Lung (tissue), 12 donors: Measurements from ENCODE around the gene EPHB6. TPM values are rescaled to one million over a fixed set of nuclear protein-coding genes. Genes with fewer than 3 reads are reported as not detected.

Experiments
- ATAC-seq: fragments of 200-7000 bp; cut with Tn5 transposase; one replicate; pipeline ENCODE4 v1.9.1; 2020; ENCODE audit warnings: moderate number of reproducible peaks; ENCODE audit not compliant: insufficient read depth, low FRiP score
- DNase-seq, 3 donors: peaks; one replicate each; pipeline ENCODE4 v3.0.0-alpha.2; 2013 to 2017
- H3K27ac ChIP-seq, 2 donors: one replicate each; pipeline ENCODE4 v1.5.1; 2013; ENCODE audit warnings: mild to moderate bottlenecking in 2 of 2, moderate library complexity in 2 of 2, control low read depth in 1 of 2, inconsistent platforms in 1 of 2, low read depth in 1 of 2, low read length in 1 of 2
- H3K27me3 ChIP-seq, 3 donors: one replicate each; pipeline ENCODE4 v1.5.1; 2013; ENCODE audit warnings: low read length in 2 of 3; ENCODE audit not compliant: control insufficient read depth in 3 of 3, insufficient read depth in 3 of 3
- H3K36me3 ChIP-seq, 4 donors: one replicate each; pipeline ENCODE4 v1.5.1; 2013; ENCODE audit warnings: low read length in 4 of 4, mild to moderate bottlenecking in 1 of 4, moderate library complexity in 1 of 4; ENCODE audit not compliant: control insufficient read depth in 4 of 4, insufficient read depth in 4 of 4
- H3K4me1 ChIP-seq, 5 donors: one replicate each; pipeline ENCODE4 v1.5.1; 2013; ENCODE audit warnings: low read length in 5 of 5, mild to moderate bottlenecking in 2 of 5, moderate library complexity in 1 of 5; ENCODE audit not compliant: control insufficient read depth in 5 of 5, insufficient read depth in 5 of 5
- H3K4me3 ChIP-seq: one replicate; pipeline ENCODE4 v1.5.1; 2013; ENCODE audit warnings: mild to moderate bottlenecking, control low read depth, moderate library complexity
- H3K9ac ChIP-seq, 2 donors: one replicate each; pipeline ENCODE4 v1.5.1; 2013; ENCODE audit warnings: low read length in 2 of 2, control low read depth in 1 of 2; ENCODE audit not compliant: insufficient read depth in 1 of 2
- H3K9me3 ChIP-seq, 4 donors: one replicate each; pipeline ENCODE4 v1.5.1; 2013; ENCODE audit warnings: low read length in 3 of 4, mild to moderate bottlenecking in 1 of 4, moderate library complexity in 1 of 4; ENCODE audit not compliant: control insufficient read depth in 4 of 4, insufficient read depth in 3 of 4
- CTCF ChIP-seq: IDR thresholded peaks from 2 replicates; pipeline ENCODE4 v1.5.1; 2012; ENCODE audit warnings: mild to moderate bottlenecking; ENCODE audit errors: control extremely low read depth, extremely low read depth
- WGBS, 2 donors: extraction: QIAGEN DNeasy Blood & Tissue Kit; methylation state at CpG; one replicate each; pipeline ENCODE4 v1.1.7; 2013; 5-methylcytosine and 5-hydroxymethylcytosine counted together
- polyA plus RNA-seq, 2 donors: library from polyadenylated mRNA; stranded (reverse); fragments of 200-250 nt; gene quantifications; one replicate each; pipeline ENCODE4 v1.2.1, GENCODE V29; 2013
- total RNA-seq, 2 donors: library from RNA; depleted of rRNA in 1 of 2; stranded (reverse); fragments of >200 nt in 1 of 2; gene quantifications; one replicate each; pipeline ENCODE4 v1.2.1, GENCODE V29; 2014 to 2021
- donor health status: control.
- donor health status: control.
- donor health status: Bipolar disorder and iron deficiency.
- donor health status: healthy.
- donor health status: DM: yes; HTN: yes; CAD: no.

The EPHB6 gene
- total and polyA plus RNA-seq, 4 donors: 3.2 to 18.8 (median 13.5) TPM

GRCh38 chr7:142894112-142894984 is 39.5 kb downstream of the EPHB6 start:
- Histone ChIP-seq H3K9ac (no peak overlapping the region), H3K27me3 (no peaks in the 10 kb centered on the region), H3K4me3 (no peak overlapping the region), H3K36me3 (no peaks in the 10 kb centered on the region), H3K27ac (no peak overlapping the region), H3K4me1 (peaks cover 0 to 4% (median 0%) of the 10 kb centered on the region in 5 donors), H3K9me3 (no peaks in the 10 kb centered on the region)
- 75 to 85% methylated on average over 12 of the region's 12 CpGs for WGBS, 2 donors
- ATAC-seq: no peak
- no peak for DNase-seq
- no peak for TF ChIP-seq CTCF

DNA sequence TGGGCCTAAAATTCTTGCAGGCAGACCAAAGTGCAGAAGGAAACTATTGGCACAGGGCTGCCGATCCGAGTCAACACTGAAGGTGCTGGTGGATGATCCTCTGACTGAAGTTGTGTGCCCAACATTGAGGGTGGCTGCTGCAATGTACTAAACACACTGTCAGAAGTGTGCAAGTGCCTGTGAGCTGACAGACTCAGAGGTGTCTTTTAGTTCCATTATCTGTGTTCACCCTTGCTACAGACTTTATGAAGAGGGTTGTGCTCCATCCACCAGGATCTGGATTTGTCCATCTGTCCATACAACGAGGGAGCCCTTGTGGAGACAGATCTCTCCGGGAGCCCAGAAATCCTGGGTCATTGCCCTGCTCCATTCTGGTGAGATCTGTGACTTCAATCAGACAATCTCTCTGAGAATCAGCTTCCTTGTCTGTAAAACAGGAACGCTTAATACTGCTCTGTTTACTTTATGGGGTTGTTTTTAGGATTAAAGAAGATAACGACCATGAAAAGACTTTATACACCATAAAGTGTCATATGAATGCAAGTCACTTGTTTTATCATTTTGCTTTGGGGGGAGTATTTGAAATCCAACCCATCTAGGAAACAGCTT is 40.2 kb downstream of the EPHB6 start:
- Histone ChIP-seq H3K9me3 (no peaks in the 10 kb centered on the region), H3K4me1 (no peaks in the 10 kb centered on the region), H3K27me3 (no peaks in the 10 kb centered on the region), H3K36me3 (no peaks in the 10 kb centered on the region), H3K9ac (no peak overlapping the region), H3K4me3 (no peak overlapping the region), H3K27ac (no peak overlapping the region)
- no peak for ATAC-seq
- TF ChIP-seq CTCF: no peak
- no peak for DNase-seq
- WGBS, 2 donors: 63 to 79% methylated on average over 6 of the region's 6 CpGs

GRCh38 chr7:142896151-142896550 is 41.3 kb downstream of the EPHB6 start:
- Histone ChIP-seq H3K9me3 (no peaks in the 10 kb centered on the region), H3K36me3 (no peaks in the 10 kb centered on the region), H3K9ac (no peak overlapping the region), H3K4me3 (no peak overlapping the region), H3K4me1 (no peaks in the 10 kb centered on the region), H3K27ac (no peak overlapping the region), H3K27me3 (peaks cover 0 to 3% (median 0%) of the 10 kb centered on the region in 3 donors)
- DNase-seq: no peak
- WGBS, 2 donors: 88 to 90% methylated on average over 3 of the region's 3 CpGs
- ATAC-seq: no peak
- TF ChIP-seq CTCF: no peak
